Mesendoderm (in vitro differentiated cells): ENCODE data around the gene IMMP1L.
A peak's percentile ranks its signal among the peaks of the same experiment; 100 is the strongest.

Experiments
- DNase-seq: peaks from one replicate; pipeline ENCODE4 v3.0.0; 2013
- H2AK5ac ChIP-seq: 2 replicates; pipeline ENCODE4 v1.6.1; 2013; ENCODE audit warnings: low read length, inconsistent platforms
- H2BK120ac ChIP-seq: 2 replicates; pipeline ENCODE4 v1.6.1; 2013; ENCODE audit warnings: low read depth, mild to moderate bottlenecking, low read length, moderate library complexity, mixed read lengths
- H2BK15ac ChIP-seq: replicated peaks from 2 replicates; pipeline ENCODE4 v1.6.1; 2013; ENCODE audit warnings: low read depth, mild to moderate bottlenecking, moderate library complexity
- H2BK5ac ChIP-seq: 2 replicates; pipeline ENCODE4 v1.6.1; 2013; ENCODE audit warnings: low read length, inconsistent platforms
- H3K18ac ChIP-seq: 2 replicates; pipeline ENCODE4 v1.6.1; 2013; ENCODE audit warnings: mild to moderate bottlenecking, low read length, mixed read lengths
- H3K23ac ChIP-seq: one replicate; pipeline ENCODE4 v1.6.1; 2013; ENCODE audit warnings: low read length
- H3K27ac ChIP-seq: 2 replicates; pipeline ENCODE4 v1.5.1; 2013; ENCODE audit warnings: low read depth, mild to moderate bottlenecking, inconsistent platforms, low read length, moderate library complexity
- H3K27me3 ChIP-seq: 2 replicates; pipeline ENCODE4 v1.6.1; 2013; ENCODE audit warnings: low read length, control low read depth, mild to moderate bottlenecking, inconsistent platforms; ENCODE audit not compliant: insufficient read depth, poor library complexity
- H3K36me3 ChIP-seq: 2 replicates; pipeline ENCODE4 v1.6.1; 2013; ENCODE audit warnings: low read length, inconsistent platforms; ENCODE audit not compliant: control insufficient read depth, insufficient read depth
- H3K4ac ChIP-seq: one replicate; pipeline ENCODE4 v1.6.1; 2013; ENCODE audit warnings: low read depth, mild to moderate bottlenecking, low read length, moderate library complexity
- H3K4me1 ChIP-seq: 2 replicates; pipeline ENCODE4 v1.6.1; 2013; ENCODE audit warnings: low read depth, low read length, inconsistent platforms; ENCODE audit not compliant: control insufficient read depth
- H3K4me2 ChIP-seq: 2 replicates; pipeline ENCODE4 v1.6.1; 2013; ENCODE audit warnings: low read length
- H3K4me3 ChIP-seq: 2 replicates; pipeline ENCODE4 v1.5.1; 2013; ENCODE audit warnings: mild to moderate bottlenecking, low read length
- H3K56ac ChIP-seq: one replicate; pipeline ENCODE4 v1.6.1; 2013; ENCODE audit warnings: low read length
- H3K79me1 ChIP-seq: 2 replicates; pipeline ENCODE4 v1.6.1; 2013; ENCODE audit warnings: low read length, inconsistent platforms
- H3K79me2 ChIP-seq: 2 replicates; pipeline ENCODE4 v1.6.1; 2013; ENCODE audit warnings: mild to moderate bottlenecking, low read length; ENCODE audit not compliant: control insufficient read depth, insufficient read depth
- H3K9ac ChIP-seq: 2 replicates; pipeline ENCODE4 v1.6.1; 2013; ENCODE audit warnings: low read length, inconsistent platforms
- H4K5ac ChIP-seq: one replicate; pipeline ENCODE4 v1.6.1; 2013; ENCODE audit warnings: low read length
- H4K8ac ChIP-seq: one replicate; pipeline ENCODE4 v1.6.1; 2013; ENCODE audit warnings: low read depth, mild to moderate bottlenecking, control low read depth, low read length, moderate library complexity
- WGBS: extraction: QIAGEN DNeasy Blood & Tissue Kit; methylation state at CpG from one replicate; pipeline ENCODE4 v1.1.7; 2013; ENCODE audit warnings: low lambda C conversion rate, missing lambda C conversion rate; ENCODE audit not compliant: insufficient coverage; ENCODE audit errors: extremely low coverage; 5-methylcytosine and 5-hydroxymethylcytosine counted together

IMMP1L gene

DNA sequence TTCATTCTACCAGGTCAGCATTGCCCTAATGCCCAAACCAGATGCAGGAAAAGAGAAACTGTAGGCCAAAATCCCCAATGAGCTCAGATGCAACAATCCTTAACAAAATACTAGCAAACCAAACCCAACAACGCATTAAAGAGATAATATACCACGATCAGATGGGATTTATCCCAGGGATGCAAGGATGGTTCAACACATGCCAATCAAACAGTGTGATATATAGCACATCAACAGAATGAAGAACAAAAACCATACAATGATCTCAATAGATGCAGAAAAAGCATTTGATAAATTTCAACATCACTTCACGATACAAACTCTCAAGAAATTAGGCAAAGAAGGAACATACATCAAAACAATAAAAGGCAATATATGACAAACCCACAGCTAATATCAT, 45.0 kb downstream of the IMMP1L start:
- H3K27me3 ChIP-seq, result no peaks in the 10 kb centered on the region

DNA sequence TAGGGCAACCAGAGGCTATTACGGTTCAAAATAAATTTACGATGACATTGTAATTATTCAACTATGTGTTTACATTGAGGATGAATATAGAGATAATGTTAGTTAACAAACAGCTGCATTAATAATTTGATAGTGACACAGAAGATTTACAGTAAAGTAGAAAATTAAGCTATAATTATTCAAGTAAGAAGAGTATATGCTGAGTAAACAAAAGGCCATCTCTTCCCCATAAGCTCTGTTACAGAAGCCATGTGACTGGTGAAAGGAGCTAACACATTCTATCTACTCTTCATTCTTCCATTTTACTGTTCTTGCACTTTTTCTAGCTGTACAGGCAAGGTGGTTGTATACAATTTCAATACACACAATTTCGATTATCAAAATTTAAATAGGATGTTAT, 54.2 kb downstream of the IMMP1L start:
- no peaks in the 10 kb centered on the region for H3K79me1 ChIP-seq
- no peak for DNase-seq
- H3K56ac ChIP-seq, result no peak overlapping the region
- H4K5ac ChIP-seq, result no peak overlapping the region
- no peak overlapping the region for H3K18ac ChIP-seq
- no peaks in the 10 kb centered on the region for H3K27me3 ChIP-seq
- no peaks in the 10 kb centered on the region for H3K36me3 ChIP-seq
- H3K4me3 ChIP-seq, result no peak overlapping the region
- no peaks in the 10 kb centered on the region for H3K4me1 ChIP-seq
- no peak overlapping the region for H3K4me2 ChIP-seq
- H2BK120ac ChIP-seq, result no peak overlapping the region
- H2AK5ac ChIP-seq, result no peak overlapping the region
- no peak overlapping the region for H3K27ac ChIP-seq
- no peak overlapping the region for H3K9ac ChIP-seq
- no CpG with 5 or more reads among the region's 3 CpGs for WGBS
- H3K79me2 ChIP-seq, result no peaks in the 10 kb centered on the region
- H2BK15ac ChIP-seq, result no peak overlapping the region
- no peak overlapping the region for H2BK5ac ChIP-seq
- no peak overlapping the region for H4K8ac ChIP-seq
- no peak overlapping the region for H3K4ac ChIP-seq
- H3K23ac ChIP-seq, result no peak overlapping the region

More for the DNA sequence above, 45.0 kb downstream of the IMMP1L start:
- Histone ChIP-seq H3K79me1 (no peaks in the 10 kb centered on the region), H2AK5ac (no peak overlapping the region), H2BK120ac (no peak overlapping the region), H3K27ac (no peak overlapping the region), H3K36me3 (no peaks in the 10 kb centered on the region), H3K4me3 (no peak overlapping the region), H3K79me2 (no peaks in the 10 kb centered on the region), H4K5ac (no peak overlapping the region), H2BK5ac (no peak overlapping the region), H3K23ac (no peak overlapping the region), H3K4me2 (no peak overlapping the region), H4K8ac (no peak overlapping the region), H2BK15ac (no peak overlapping the region), H3K4me1 (no peaks in the 10 kb centered on the region), H3K56ac (no peak overlapping the region), H3K18ac (no peak overlapping the region), H3K9ac (no peak overlapping the region), H3K4ac (no peak overlapping the region)
- no CpG with 5 or more reads among the region's 3 CpGs for WGBS
- no peak for DNase-seq

DNA sequence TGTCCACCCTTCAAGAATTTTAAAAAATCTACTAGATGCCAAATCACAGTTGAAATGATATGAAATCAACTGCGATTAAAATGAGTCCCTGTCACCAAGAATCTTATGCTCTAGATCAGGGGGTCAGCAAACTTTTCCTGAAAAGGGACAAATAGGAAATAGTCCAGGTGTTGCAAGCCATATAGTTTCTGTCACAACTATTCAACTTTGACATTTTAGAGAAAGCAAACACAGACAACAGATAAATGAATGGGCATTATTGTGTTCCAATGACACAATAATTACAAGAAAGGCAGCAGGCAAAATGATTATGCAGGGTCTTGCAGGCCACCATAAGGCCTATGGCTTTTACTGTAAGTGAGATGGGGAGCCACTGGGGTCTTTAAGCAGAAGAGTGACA, 58.6 kb downstream of the IMMP1L start:
- Histone ChIP-seq H3K27ac (no peak overlapping the region), H3K4me1 (no peaks in the 10 kb centered on the region), H3K23ac (no peak overlapping the region), H4K8ac (no peak overlapping the region), H2BK15ac (no peak overlapping the region), H3K79me1 (no peaks in the 10 kb centered on the region), H3K79me2 (no peaks in the 10 kb centered on the region), H2BK5ac (no peak overlapping the region), H3K56ac (no peak overlapping the region), H3K36me3 (no peaks in the 10 kb centered on the region), H4K5ac (no peak overlapping the region), H3K4me3 (no peak overlapping the region), H3K18ac (no peak overlapping the region), H3K4me2 (no peak overlapping the region), H3K27me3 (no peaks in the 10 kb centered on the region), H3K4ac (no peak overlapping the region), H2AK5ac (no peak overlapping the region), H2BK120ac (no peak overlapping the region), H3K9ac (no peak overlapping the region)
- no CpG with 5 or more reads among the region's 1 CpG for WGBS
- DNase-seq, result no peak

DNA sequence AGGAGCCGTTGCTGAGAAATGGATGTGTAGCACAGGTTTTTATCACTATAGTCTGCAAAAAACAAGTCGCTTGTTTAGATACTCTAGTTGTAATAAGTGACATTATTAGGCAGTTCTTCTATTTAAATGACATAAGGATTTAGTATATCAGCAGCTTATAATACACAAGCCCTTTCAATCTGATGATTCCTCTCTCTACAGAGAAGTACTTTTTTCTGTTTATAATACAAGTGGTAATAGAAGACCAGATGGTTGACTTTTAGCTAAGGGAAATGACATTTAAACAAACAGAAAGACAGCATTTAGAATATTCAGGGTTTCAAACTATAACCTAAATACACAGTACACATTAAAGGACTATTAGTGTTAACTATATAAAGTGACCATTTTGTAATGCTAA, 60.4 kb downstream of the IMMP1L start:
- Histone ChIP-seq H4K8ac (no peak overlapping the region), H2BK15ac (no peak overlapping the region), H3K56ac (no peak overlapping the region), H3K4ac (no peak overlapping the region), H2AK5ac (no peak overlapping the region), H3K4me3 (no peak overlapping the region), H4K5ac (no peak overlapping the region), H3K79me1 (no peaks in the 10 kb centered on the region), H3K9ac (no peak overlapping the region), H3K4me1 (no peaks in the 10 kb centered on the region), H3K18ac (no peak overlapping the region), H2BK120ac (no peak overlapping the region), H3K4me2 (no peak overlapping the region), H3K27me3 (no peaks in the 10 kb centered on the region), H3K79me2 (no peaks in the 10 kb centered on the region), H3K27ac (no peak overlapping the region), H2BK5ac (no peak overlapping the region), H3K36me3 (no peaks in the 10 kb centered on the region), H3K23ac (no peak overlapping the region)
- no peak for DNase-seq
- no CpG with 5 or more reads among the region's 2 CpGs for WGBS

DNA sequence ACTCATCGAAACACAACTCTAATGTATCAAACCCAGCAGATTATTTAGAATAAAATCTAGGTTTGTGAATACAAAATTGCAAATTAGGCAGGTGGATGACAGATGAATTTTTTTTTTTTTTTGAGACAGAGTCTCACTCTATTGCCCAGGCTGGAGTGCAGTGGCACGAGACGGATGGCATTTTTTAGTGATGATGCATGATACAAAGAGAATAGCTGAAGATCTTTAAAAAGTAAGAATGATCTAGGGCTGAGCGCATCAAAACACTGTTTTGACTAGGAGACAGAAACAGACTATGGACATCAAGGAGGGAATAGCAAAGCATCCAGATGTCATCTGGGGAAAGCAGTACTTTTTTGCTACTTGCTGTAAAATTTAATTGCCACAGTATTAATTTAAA, 63.8 kb downstream of the IMMP1L start:
- Histone ChIP-seq H3K4me3 (no peak overlapping the region), H3K36me3 (no peaks in the 10 kb centered on the region), H2BK15ac (no peak overlapping the region), H3K56ac (no peak overlapping the region), H3K27me3 (no peaks in the 10 kb centered on the region), H4K5ac (no peak overlapping the region), H3K4me2 (no peak overlapping the region), H3K23ac (no peak overlapping the region), H3K79me2 (no peaks in the 10 kb centered on the region), H2BK5ac (no peak overlapping the region), H3K9ac (no peak overlapping the region), H3K18ac (no peak overlapping the region), H3K4me1 (no peaks in the 10 kb centered on the region), H3K27ac (no peak overlapping the region), H4K8ac (no peak overlapping the region), H2BK120ac (no peak overlapping the region), H3K4ac (no peak overlapping the region), H3K79me1 (no peaks in the 10 kb centered on the region), H2AK5ac (no peak overlapping the region)
- no CpG with 5 or more reads among the region's 4 CpGs for WGBS
- no peak for DNase-seq

DNA sequence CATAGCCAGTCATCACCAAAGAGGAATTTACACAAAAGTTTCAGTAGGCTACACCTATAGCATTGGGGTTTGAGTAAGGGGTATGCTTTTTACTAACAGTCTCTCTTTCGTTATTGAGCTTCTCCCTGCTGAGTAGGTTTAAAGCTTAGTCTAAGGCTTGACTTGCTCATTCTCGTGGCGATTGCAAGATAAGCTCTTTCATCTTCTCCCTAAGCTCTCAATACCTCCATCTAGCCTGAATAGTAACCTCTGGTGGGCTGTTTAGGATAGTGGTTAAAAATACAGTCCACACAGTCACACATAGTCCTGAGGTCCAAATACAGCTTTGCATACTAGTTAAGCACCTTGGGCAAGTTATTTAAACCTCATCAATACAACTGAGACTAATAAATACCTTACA, 65.6 kb downstream of the IMMP1L start:
- no peak overlapping the region for H3K56ac ChIP-seq
- no peak overlapping the region for H3K18ac ChIP-seq
- no peak overlapping the region for H2BK5ac ChIP-seq
- no peak overlapping the region for H2BK15ac ChIP-seq
- H3K79me1 ChIP-seq, result no peaks in the 10 kb centered on the region
- H3K9ac ChIP-seq, result no peak overlapping the region
- DNase-seq, result peak; percentile 7
- no peaks in the 10 kb centered on the region for H3K79me2 ChIP-seq
- H4K8ac ChIP-seq, result no peak overlapping the region
- H2AK5ac ChIP-seq, result no peak overlapping the region
- H4K5ac ChIP-seq, result no peak overlapping the region
- H3K36me3 ChIP-seq, result no peaks in the 10 kb centered on the region
- no peaks in the 10 kb centered on the region for H3K27me3 ChIP-seq
- H3K4me1 ChIP-seq, result no peaks in the 10 kb centered on the region
- H3K4me2 ChIP-seq, result no peak overlapping the region
- H3K4ac ChIP-seq, result no peak overlapping the region
- no CpG with 5 or more reads among the region's 3 CpGs for WGBS
- H2BK120ac ChIP-seq, result no peak overlapping the region
- H3K4me3 ChIP-seq, result no peak overlapping the region
- no peak overlapping the region for H3K23ac ChIP-seq
- H3K27ac ChIP-seq, result no peak overlapping the region
